Gastroesophageal sphincter (tissue), 4 donors: ENCODE data around the gene CREB3. TPM values are rescaled to one million over a fixed set of nuclear protein-coding genes. Genes with fewer than 3 reads are reported as not detected.

Source experiments
- ATAC-seq: fragments of 150-250 bp; one replicate; pipeline ENCODE4 v1.9.1; 2016; ENCODE audit warnings: mild to moderate bottlenecking, moderate library complexity
- H3K27ac ChIP-seq, 4 donors: fragments of 200-600 bp; sonication (generic) in 3 of 4; 1 replicate in 3 of 4; 2 replicates in 1 of 4; pipeline ENCODE4 v1.5.1; 2016 to 2019
- H3K27me3 ChIP-seq: fragments of 200-600 bp; sonication (generic); one replicate; pipeline ENCODE4 v1.5.1; 2019
- H3K36me3 ChIP-seq, 2 donors: fragments of 200-600 bp; sonication (generic); one replicate each; pipeline ENCODE4 v1.5.1; 2019; ENCODE audit warnings: control low read depth in 1 of 2
- H3K4me1 ChIP-seq, 3 donors: fragments of 200-600 bp; sonication (generic); 1 replicate in 2 of 3; 2 replicates in 1 of 3; pipeline ENCODE4 v1.5.1; 2016 to 2019; ENCODE audit warnings: control low read depth in 2 of 3
- H3K4me3 ChIP-seq, 2 donors: fragments of 200-600 bp; sonication (generic); one replicate each; pipeline ENCODE4 v1.5.1; 2019; ENCODE audit warnings: mild to moderate bottlenecking in 1 of 2, moderate library complexity in 1 of 2
- H3K9me3 ChIP-seq, 3 donors: fragments of 200-600 bp; sonication (generic); one replicate each; pipeline ENCODE4 v1.5.1; 2017 to 2019; ENCODE audit warnings: control low read depth in 2 of 3
- EP300 ChIP-seq: sonication (generic); formaldehyde crosslinking; IDR thresholded peaks from one replicate; pipeline ENCODE4 v1.6.1; 2017; ENCODE audit warnings: antibody characterized with exemption, mild to moderate bottlenecking
- POLR2A ChIP-seq, 2 donors: fragments of 450-650 bp; IDR thresholded peaks; one replicate each; pipeline ENCODE4 v1.6.1; 2017; ENCODE audit warnings: antibody characterized with exemption in 2 of 2, mild to moderate bottlenecking in 2 of 2, moderate library complexity in 1 of 2
- POLR2AphosphoS5 ChIP-seq: sonication (generic); formaldehyde crosslinking; IDR thresholded peaks from one replicate; pipeline ENCODE4 v1.6.1; 2017; ENCODE audit warnings: antibody characterized with exemption
- WGBS, 2 donors: methylation state at CpG; one replicate each; pipeline ENCODE4 v1.1.5; 2018; ENCODE audit warnings: low coverage in 1 of 2; 5-methylcytosine and 5-hydroxymethylcytosine counted together
- total RNA-seq, 4 donors: library from RNA; depleted of rRNA; stranded (reverse); fragments of >200 nt; gene quantifications; one replicate each; pipeline ENCODE4 v1.1.0, GENCODE V29; 2016
- TF ChIP-seq, protein P1 (sequence below), 4 experiments: fragments of 200-600 bp in 2 of 4; fragments of 450-650 bp in 2 of 4; sonication (generic) in 1 of 4; IDR thresholded peaks; one replicate each; pipeline ENCODE4 v1.5.1; 2017 to 2019; ENCODE audit warnings: antibody characterized with exemption in 4 of 4, mild to moderate bottlenecking in 2 of 4, moderate library complexity in 2 of 4

CREB3 gene
- total RNA-seq, 4 donors from 2014 or later: 75.0 to 104 (median 83.7) TPM

DNA sequence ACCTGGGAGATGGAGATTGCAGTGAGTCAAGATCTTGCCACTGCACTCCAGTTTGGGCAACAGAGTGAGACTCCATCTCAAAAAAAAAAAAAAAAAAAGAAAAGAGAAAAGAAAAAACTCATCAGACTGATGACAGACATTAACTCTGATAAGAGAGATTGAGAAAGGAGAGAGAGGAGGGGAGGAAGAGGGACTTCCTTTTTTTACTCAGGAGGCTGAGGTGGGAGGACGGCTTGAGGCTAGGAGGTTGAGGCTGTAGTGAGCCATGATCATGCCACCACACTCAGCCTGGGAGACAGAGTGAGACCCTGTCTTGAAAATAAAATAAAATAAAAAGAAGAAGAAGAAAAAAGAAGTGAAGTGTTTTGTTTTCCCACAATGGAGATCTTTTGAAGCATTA is 31.3 kb downstream of the CREB3 start:
- Histone ChIP-seq H3K4me3 (no peak overlapping the region), H3K27ac (no peak overlapping the region), H3K36me3 (no peaks in the 10 kb centered on the region), H3K9me3 (no peaks in the 10 kb centered on the region), H3K27me3 (no peaks in the 10 kb centered on the region), H3K4me1 (peaks cover 0 to 8% (median 0%) of the 10 kb centered on the region in 3 donors)
- no peak for ATAC-seq
- 100% methylated on average over 1 of the region's 1 CpG for WGBS, 2 donors
- TF ChIP-seq POLR2AphosphoS5: no peak
- no peak for TF ChIP-seq EP300
- TF ChIP-seq, protein P1, sequence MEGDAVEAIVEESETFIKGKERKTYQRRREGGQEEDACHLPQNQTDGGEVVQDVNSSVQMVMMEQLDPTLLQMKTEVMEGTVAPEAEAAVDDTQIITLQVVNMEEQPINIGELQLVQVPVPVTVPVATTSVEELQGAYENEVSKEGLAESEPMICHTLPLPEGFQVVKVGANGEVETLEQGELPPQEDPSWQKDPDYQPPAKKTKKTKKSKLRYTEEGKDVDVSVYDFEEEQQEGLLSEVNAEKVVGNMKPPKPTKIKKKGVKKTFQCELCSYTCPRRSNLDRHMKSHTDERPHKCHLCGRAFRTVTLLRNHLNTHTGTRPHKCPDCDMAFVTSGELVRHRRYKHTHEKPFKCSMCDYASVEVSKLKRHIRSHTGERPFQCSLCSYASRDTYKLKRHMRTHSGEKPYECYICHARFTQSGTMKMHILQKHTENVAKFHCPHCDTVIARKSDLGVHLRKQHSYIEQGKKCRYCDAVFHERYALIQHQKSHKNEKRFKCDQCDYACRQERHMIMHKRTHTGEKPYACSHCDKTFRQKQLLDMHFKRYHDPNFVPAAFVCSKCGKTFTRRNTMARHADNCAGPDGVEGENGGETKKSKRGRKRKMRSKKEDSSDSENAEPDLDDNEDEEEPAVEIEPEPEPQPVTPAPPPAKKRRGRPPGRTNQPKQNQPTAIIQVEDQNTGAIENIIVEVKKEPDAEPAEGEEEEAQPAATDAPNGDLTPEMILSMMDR (IDR thresholded peaks at IDR 0.05): no peak
- no peak for TF ChIP-seq POLR2A (IDR thresholded peaks at IDR 0.05)

DNA sequence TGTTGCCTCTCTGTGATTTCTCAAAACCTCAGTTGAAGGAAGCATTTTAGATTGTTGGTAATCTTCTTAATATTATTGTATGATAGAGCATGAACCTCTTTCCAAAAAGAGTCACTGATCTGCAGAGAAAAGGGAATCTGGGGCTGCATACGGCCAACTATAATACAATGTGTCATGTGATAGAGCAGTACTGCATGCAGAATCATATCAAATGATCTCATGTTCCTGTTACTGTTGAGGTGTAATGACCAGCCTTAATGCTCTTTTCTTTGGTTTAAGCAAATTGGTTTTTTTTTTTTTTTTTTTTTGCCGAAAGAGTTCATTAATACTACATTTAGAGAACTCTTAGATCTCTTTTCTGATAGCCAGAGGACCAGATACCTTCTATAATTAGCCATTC is 34.5 kb downstream of the CREB3 start:
- no peaks in the 10 kb centered on the region for H3K9me3 ChIP-seq
- peaks cover 7 to 23% (median 21%) of the 10 kb centered on the region in 3 donors for H3K4me1 ChIP-seq
- H3K27ac ChIP-seq: no peak overlapping the region
- H3K36me3 ChIP-seq: no peaks in the 10 kb centered on the region
- H3K4me3 ChIP-seq: no peak overlapping the region
- no peak for ATAC-seq
- no peaks in the 10 kb centered on the region for H3K27me3 ChIP-seq
- TF ChIP-seq POLR2AphosphoS5 (no peak), EP300 (no peak)
- 61 to 66% methylated on average over 2 of the region's 2 CpGs for WGBS, 2 donors

- Histone ChIP-seq H3K27ac (no peak overlapping the region), H3K4me1 (peaks cover 7 to 26% (median 22%) of the 10 kb centered on the region in 3 donors), H3K9me3 (no peaks in the 10 kb centered on the region), H3K36me3 (no peaks in the 10 kb centered on the region), H3K27me3 (no peaks in the 10 kb centered on the region), H3K4me3 (no peak overlapping the region)
- 88 to 95% methylated on average over 1 of the region's 1 CpG for WGBS, 2 donors
- ATAC-seq: no peak
- TF ChIP-seq, protein P1 (IDR thresholded peaks at IDR 0.05): no peak
- TF ChIP-seq EP300 (no peak), POLR2A (IDR thresholded peaks at IDR 0.05) (no peak), POLR2AphosphoS5 (no peak)
Observed at GRCh38 chr9:35767458-35767857, 35.0 kb downstream of the CREB3 start.

GRCh38 chr9:35769763-35770162 is 37.3 kb downstream of the CREB3 start:
- Histone ChIP-seq H3K4me3 (no peak overlapping the region), H3K27me3 (no peaks in the 10 kb centered on the region), H3K9me3 (no peaks in the 10 kb centered on the region), H3K27ac (no peak overlapping the region), H3K36me3 (no peaks in the 10 kb centered on the region), H3K4me1 (peaks cover 7 to 26% (median 22%) of the 10 kb centered on the region in 3 donors)
- TF ChIP-seq, protein P1 (IDR thresholded peaks at IDR 0.05): no peak
- no peak for TF ChIP-seq POLR2AphosphoS5
- no peak for ATAC-seq
- 89 to 100% methylated on average over 1 of the region's 1 CpG for WGBS, 2 donors

DNA sequence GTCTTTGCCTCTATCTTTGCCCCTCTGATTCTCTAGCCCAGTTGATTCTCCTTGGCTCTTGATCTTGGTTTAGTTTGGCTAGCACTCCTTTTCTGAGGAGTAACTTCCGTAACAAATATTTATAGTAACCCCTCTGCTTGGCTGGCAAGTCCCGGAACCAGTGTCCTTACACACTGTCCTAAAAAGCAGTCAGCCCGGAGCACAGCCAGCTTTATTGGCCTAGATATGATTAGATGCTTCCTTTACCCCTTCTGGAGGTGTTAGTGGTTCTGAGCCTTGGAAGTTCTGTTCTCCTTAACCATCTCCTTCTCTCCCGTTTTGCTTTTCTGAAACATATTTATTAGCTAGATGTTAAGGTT is 38.6 kb downstream of the CREB3 start:
- Histone ChIP-seq H3K36me3 (no peaks in the 10 kb centered on the region), H3K27ac (peak overlapping the region; percentile 45 to 78 (median 66)), H3K27me3 (no peaks in the 10 kb centered on the region), H3K9me3 (no peaks in the 10 kb centered on the region), H3K4me3 (no peak overlapping the region), H3K4me1 (peaks cover 7 to 26% (median 22%) of the 10 kb centered on the region in 3 donors)
- TF ChIP-seq, protein P1 (IDR thresholded peaks at IDR 0.05): no peak
- TF ChIP-seq POLR2AphosphoS5 (peak; percentile 26), EP300 (no peak), POLR2A (IDR thresholded peaks at IDR 0.05) (no peak)
- peak; percentile 81 for ATAC-seq
- WGBS, 2 donors: 0 to 2% methylated on average over 4 of the region's 4 CpGs
